Prostate gland (tissue), 2 donors: ENCODE data around the gene ULK4. TPM values are rescaled to one million over a fixed set of nuclear protein-coding genes. Genes with fewer than 3 reads are reported as not detected.

Source experiments
- DNase-seq: peaks from one replicate; pipeline ENCODE4 v3.0.0-alpha.2; 2019; ENCODE audit warnings: low spot score
- H3K27ac ChIP-seq, 2 donors: fragments of 200-600 bp; sonication (generic); 2 replicates each; pipeline ENCODE4 v1.5.1; 2017 to 2019
- H3K27me3 ChIP-seq: fragments of 200-600 bp; sonication (generic); replicated peaks from 2 replicates; pipeline ENCODE4 v1.5.1; 2019; ENCODE audit not compliant: insufficient read depth
- H3K36me3 ChIP-seq, 2 donors: fragments of 200-600 bp; sonication (generic); 1 replicate in 1 of 2; 2 replicates in 1 of 2; pipeline versions ENCODE4 v1.5.1 to v1.8.1; 2017 to 2019
- H3K4me1 ChIP-seq: fragments of 200-600 bp; sonication (generic); replicated peaks from 2 replicates; pipeline ENCODE4 v1.5.1; 2019
- H3K4me3 ChIP-seq, 2 donors: fragments of 200-600 bp; sonication (generic); 2 replicates each; pipeline ENCODE4 v1.5.1; 2017 to 2019
- H3K9me3 ChIP-seq: fragments of 200-600 bp; sonication (generic); 2 replicates; pipeline ENCODE4 v1.5.1; 2017
- POLR2A ChIP-seq: fragments of 450-650 bp; IDR thresholded peaks from one replicate; pipeline ENCODE4 v1.6.1; 2016; ENCODE audit warnings: antibody characterized with exemption, mild to moderate bottlenecking
- POLR2AphosphoS5 ChIP-seq: sonication (generic); formaldehyde crosslinking; IDR thresholded peaks from one replicate; pipeline ENCODE4 v1.6.1; 2017; ENCODE audit warnings: antibody characterized with exemption
- WGBS: methylation state at CpG from one replicate; pipeline ENCODE4 v1.1.5; 2018; 5-methylcytosine and 5-hydroxymethylcytosine counted together
- intact Hi-C: fragments of 100-400 bp; cut with DNase I; formaldehyde crosslinking; loops from one replicate; pipeline ENCODE4 v1.14.2; 2022
- total RNA-seq, 2 donors: library from RNA; depleted of rRNA; stranded (reverse); fragments of >200 nt; gene quantifications; one replicate each; pipeline ENCODE4 v1.1.0, GENCODE V29; 2016
- TF ChIP-seq, protein P1 (sequence below), 4 experiments: fragments of 200-600 bp in 2 of 4; fragments of 450-650 bp in 2 of 4; sonication (generic) in 2 of 4; IDR thresholded peaks; 1 replicate in 3 of 4; 2 replicates in 1 of 4; pipeline ENCODE4 v1.5.1; 2016 to 2019; ENCODE audit warnings: antibody characterized with exemption in 4 of 4, mild to moderate bottlenecking in 2 of 4, moderate library complexity in 2 of 4

The ULK4 gene
- total RNA-seq, 2 donors from 2014 or later = 23.1 to 33.7 TPM

DNA sequence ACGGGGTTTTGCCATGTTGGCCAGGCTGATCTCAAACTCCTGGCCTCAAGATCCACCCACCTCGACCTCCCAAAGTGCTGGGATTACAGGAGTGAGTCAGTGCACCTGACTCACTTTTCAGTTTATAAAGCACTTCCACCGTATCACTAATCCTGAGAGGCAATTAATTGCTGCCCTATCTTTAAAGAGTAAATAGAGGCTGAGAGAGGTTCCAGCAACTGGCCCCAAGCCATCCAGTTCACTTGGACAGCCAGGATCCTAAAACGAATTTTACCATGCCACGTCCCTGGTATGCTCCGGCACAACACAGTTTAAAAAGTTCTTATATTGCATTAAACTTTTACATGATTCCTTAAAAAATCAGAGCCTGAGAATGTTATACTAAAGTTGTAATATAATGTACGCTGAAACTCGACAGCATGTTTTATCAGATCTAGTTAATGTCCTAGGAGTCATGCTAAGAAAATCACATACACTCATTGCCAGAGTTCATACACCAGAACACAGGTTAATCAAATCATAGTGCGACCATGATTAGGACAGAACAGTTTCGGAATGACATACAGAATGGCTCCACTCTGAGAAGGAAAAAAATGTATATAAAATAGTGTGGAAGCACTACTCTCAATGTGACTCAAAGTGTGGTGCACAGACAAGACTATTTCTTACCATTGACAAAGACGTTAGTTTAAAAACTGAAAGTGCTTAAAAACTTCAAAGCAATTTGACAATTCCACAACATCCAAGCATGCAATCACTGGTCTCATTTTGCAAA lies 125.4 kb downstream of the ULK4 start:
- no peaks in the 10 kb centered on the region for H3K27me3 ChIP-seq
- 28% methylated on average over 11 of the region's 11 CpGs for WGBS

DNA sequence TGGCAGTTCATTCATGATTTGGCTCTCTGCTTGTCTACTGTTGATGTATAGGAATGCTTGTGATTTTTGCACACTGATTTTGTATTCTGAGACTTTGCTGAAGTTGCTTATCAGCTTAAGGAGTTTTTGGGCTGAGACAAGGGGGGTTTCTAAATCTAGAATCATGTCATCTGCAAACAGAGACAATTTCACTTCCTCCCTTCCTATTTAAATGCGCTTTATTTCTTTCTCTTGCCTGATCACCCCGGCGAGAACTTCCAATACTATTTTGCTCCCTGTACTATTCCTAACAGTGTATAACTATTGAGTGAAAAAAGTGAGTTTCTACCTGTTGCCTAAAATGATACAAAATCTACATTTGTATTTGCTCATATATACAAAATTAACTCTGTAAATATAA lies 128.3 kb downstream of the ULK4 start:
- Histone ChIP-seq H3K9me3 (no peaks in the 10 kb centered on the region), H3K27me3 (no peaks in the 10 kb centered on the region), H3K36me3 (no peaks in the 10 kb centered on the region), H3K27ac (no peak overlapping the region), H3K4me3 (no peak overlapping the region), H3K4me1 (no peaks in the 10 kb centered on the region)
- TF ChIP-seq POLR2AphosphoS5 (no peak), POLR2A (no peak)
- TF ChIP-seq, protein P1, sequence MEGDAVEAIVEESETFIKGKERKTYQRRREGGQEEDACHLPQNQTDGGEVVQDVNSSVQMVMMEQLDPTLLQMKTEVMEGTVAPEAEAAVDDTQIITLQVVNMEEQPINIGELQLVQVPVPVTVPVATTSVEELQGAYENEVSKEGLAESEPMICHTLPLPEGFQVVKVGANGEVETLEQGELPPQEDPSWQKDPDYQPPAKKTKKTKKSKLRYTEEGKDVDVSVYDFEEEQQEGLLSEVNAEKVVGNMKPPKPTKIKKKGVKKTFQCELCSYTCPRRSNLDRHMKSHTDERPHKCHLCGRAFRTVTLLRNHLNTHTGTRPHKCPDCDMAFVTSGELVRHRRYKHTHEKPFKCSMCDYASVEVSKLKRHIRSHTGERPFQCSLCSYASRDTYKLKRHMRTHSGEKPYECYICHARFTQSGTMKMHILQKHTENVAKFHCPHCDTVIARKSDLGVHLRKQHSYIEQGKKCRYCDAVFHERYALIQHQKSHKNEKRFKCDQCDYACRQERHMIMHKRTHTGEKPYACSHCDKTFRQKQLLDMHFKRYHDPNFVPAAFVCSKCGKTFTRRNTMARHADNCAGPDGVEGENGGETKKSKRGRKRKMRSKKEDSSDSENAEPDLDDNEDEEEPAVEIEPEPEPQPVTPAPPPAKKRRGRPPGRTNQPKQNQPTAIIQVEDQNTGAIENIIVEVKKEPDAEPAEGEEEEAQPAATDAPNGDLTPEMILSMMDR (IDR thresholded peaks at IDR 0.05) = no peak
- 96% methylated on average over 3 of the region's 3 CpGs for WGBS
- intact Hi-C loops = no loop called here
- DNase-seq = no peak

More for the DNA sequence above, 125.4 kb downstream of the ULK4 start:
- H3K36me3 ChIP-seq = no peaks in the 10 kb centered on the region
- intact Hi-C loops = no loop called here
- H3K4me3 ChIP-seq = no peak overlapping the region
- no peak overlapping the region for H3K27ac ChIP-seq
- H3K4me1 ChIP-seq = no peaks in the 10 kb centered on the region
- TF ChIP-seq, protein P1 (IDR thresholded peaks at IDR 0.05) = no peak
- no peak for TF ChIP-seq POLR2AphosphoS5
- TF ChIP-seq POLR2A = no peak
- no peaks in the 10 kb centered on the region for H3K9me3 ChIP-seq
- DNase-seq = no peak

DNA sequence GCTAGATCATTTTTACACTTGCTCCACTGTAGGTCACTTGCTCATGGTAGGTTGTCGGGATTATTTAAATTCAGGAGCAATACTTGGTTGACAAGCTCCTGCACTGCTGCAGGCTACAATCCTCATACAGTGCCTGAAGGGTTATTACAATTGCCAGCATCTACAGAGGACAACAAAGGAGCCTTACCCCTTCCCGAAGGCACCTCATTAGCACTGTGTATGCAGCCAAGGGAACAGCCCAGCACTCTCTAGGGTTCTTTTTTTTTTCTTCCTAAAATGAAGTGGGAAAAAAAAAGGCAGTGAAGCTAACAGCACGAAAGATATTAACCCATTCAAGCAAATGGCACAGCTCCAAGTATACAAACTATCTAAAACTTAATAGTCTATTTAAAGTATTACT lies 142.7 kb downstream of the ULK4 start:
- H3K9me3 ChIP-seq = no peaks in the 10 kb centered on the region
- intact Hi-C loops = no loop called here
- no peaks in the 10 kb centered on the region for H3K4me1 ChIP-seq
- H3K36me3 ChIP-seq = no peaks in the 10 kb centered on the region
- 28% methylated on average over 3 of the region's 3 CpGs for WGBS
- no peak for DNase-seq
- H3K4me3 ChIP-seq = no peak overlapping the region
- TF ChIP-seq POLR2A (no peak), POLR2AphosphoS5 (no peak)
- TF ChIP-seq, protein P1 (IDR thresholded peaks at IDR 0.05) = no peak
- H3K27me3 ChIP-seq = no peaks in the 10 kb centered on the region
- no peak overlapping the region for H3K27ac ChIP-seq

DNA sequence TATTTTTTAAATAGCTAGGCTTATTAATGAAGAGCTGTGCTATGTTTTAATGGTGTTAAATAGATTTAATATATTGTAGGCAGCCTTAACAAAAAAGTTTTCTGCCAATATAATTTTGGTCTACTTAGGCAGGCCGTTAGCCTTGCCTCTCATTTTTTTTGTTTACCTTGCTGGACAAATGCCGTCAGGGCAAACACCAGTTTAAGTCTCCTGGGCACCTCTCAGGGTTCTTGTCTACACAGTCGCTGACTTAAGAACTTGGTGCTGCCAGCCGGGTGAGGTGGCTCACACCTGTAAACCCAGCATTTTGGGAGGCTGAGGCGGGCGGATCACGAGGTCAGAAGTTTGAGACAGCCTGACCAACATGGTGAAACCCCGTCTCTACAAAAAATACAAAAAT lies 153.3 kb downstream of the ULK4 start:
- WGBS = 80% methylated on average over 8 of the region's 8 CpGs
- Histone ChIP-seq H3K27me3 (no peaks in the 10 kb centered on the region), H3K27ac (no peak overlapping the region), H3K9me3 (no peaks in the 10 kb centered on the region), H3K36me3 (no peaks in the 10 kb centered on the region), H3K4me3 (no peak overlapping the region), H3K4me1 (no peaks in the 10 kb centered on the region)
- intact Hi-C loops = no loop called here
- no peak for DNase-seq
- no peak for TF ChIP-seq POLR2A
- TF ChIP-seq POLR2AphosphoS5 = no peak
- TF ChIP-seq, protein P1 (IDR thresholded peaks at IDR 0.05) = no peak

DNA sequence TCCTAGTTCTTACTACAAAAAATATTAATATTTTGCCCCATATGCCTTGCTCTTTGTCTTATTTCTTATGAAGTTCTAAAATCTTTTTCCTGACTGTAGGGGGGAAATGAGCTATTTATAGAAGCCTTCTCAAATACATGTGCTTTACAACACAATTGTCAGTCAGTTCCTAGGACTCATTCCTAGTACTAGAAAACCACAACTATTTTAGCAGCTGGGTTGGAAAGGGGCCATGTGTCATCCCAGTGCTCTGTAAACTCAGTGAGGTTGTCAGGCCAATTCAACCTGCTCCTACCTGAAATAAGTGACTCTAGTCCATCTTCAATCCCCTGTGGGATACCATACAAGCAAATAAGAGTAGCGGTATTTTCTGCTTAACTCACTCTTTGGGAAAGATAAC lies 153.8 kb downstream of the ULK4 start:
- Histone ChIP-seq H3K4me3 (no peak overlapping the region), H3K9me3 (no peaks in the 10 kb centered on the region), H3K4me1 (no peaks in the 10 kb centered on the region), H3K27ac (no peak overlapping the region), H3K27me3 (no peaks in the 10 kb centered on the region), H3K36me3 (no peaks in the 10 kb centered on the region)
- TF ChIP-seq POLR2A (no peak), POLR2AphosphoS5 (no peak)
- TF ChIP-seq, protein P1 (IDR thresholded peaks at IDR 0.05) = no peak
- intact Hi-C loops = no loop called here
- 81% methylated on average over 1 of the region's 1 CpG for WGBS
- no peak for DNase-seq
